ENCODE measurements around the gene ELK4.

DNA sequence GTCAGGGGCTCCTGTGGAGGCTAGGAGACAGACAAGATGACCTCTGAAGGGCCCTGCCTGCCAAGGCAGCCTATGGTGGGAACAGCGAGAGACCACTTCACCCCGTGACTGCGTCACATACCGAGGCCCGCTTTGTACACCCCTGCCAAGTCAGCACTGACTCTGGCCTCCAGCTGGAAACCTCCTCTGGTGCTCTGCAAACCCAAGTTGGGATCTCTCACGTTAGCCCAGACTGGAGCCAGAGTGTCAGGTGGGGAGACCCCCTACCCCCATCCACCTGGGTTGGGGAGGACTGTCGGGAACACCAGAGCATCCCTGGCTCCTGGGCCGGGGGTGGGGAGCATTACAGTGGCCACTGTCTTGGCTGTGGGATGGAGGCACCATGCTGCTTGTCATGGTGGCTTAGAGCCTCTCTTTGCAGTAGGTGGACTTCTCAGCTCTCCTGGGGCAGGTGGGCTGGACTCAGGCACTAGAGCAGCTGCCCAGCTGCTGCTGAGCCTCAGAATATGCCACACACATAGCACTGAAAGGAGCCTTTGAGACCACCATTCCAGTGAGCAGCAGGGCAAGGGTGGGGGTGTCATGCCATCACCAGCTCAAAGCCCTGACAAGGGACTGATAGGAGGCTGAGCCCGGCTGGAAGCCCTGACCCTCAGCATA lies 50.4 kb downstream of the ELK4 start:
- TF ChIP-seq, protein P1, sequence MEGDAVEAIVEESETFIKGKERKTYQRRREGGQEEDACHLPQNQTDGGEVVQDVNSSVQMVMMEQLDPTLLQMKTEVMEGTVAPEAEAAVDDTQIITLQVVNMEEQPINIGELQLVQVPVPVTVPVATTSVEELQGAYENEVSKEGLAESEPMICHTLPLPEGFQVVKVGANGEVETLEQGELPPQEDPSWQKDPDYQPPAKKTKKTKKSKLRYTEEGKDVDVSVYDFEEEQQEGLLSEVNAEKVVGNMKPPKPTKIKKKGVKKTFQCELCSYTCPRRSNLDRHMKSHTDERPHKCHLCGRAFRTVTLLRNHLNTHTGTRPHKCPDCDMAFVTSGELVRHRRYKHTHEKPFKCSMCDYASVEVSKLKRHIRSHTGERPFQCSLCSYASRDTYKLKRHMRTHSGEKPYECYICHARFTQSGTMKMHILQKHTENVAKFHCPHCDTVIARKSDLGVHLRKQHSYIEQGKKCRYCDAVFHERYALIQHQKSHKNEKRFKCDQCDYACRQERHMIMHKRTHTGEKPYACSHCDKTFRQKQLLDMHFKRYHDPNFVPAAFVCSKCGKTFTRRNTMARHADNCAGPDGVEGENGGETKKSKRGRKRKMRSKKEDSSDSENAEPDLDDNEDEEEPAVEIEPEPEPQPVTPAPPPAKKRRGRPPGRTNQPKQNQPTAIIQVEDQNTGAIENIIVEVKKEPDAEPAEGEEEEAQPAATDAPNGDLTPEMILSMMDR (IDR thresholded peaks at IDR 0.05) = no peak
- TF ChIP-seq POLR2A (IDR thresholded peaks at IDR 0.05) = no peak
- TF ChIP-seq POLR2AphosphoS5 (IDR thresholded peaks at IDR 0.05) = no peak
- no peak for TF ChIP-seq EP300 (IDR thresholded peaks at IDR 0.05)

All from sigmoid colon (tissue), 4 donors.